NCI-H2081 (cell line): ENCODE data around the gene AQP12B.

Experiments used
- DNase-seq, 2 experiments: peaks; one replicate each; lab custom pipeline; 2025; lab: John Stamatoyannopoulos, UW

The AQP12B gene

DNA sequence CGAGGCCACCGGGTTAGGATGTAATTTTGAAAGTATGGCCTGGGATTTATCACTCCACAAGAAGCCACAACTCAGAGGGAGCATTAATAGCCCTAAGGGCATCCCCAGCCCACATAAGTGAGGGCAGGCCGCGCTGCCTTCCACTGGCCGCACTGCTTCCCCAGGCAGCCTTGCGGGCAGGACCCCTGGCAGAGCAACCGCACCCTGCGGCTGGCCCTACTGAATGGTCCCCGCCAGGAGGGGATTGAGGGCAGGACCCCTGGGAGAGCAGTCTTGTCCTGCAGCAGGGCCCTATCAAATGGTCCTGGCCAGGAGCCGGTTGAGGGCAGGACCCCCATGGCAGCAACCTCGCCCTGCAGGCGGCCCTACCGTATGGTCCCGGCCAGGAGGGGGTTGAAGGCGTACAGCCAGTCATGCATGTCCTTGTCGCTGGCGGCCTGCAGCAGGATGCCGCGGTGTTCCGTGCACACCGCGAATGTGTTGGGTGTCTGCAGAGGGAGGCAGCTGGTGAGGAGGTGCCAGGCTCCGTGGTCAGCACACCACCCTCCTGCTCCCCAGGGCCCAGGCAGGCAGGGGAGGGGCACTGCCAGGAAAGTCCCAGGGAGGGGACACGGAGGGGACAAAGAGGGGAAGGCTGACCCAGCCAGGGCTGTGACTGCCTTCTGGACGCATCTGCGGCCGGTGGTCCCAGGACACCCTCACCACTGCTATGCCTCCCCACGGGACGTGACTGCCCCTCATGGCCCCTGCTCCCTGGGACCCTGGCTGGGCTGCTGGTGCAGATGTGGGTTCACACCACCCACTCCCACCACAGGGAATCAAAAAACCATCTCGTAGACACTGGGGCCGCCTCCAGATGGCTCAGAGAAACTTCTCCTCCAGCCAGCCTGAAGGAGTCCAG, 35.2 kb upstream of the AQP12B start:
- no peak for DNase-seq

DNA sequence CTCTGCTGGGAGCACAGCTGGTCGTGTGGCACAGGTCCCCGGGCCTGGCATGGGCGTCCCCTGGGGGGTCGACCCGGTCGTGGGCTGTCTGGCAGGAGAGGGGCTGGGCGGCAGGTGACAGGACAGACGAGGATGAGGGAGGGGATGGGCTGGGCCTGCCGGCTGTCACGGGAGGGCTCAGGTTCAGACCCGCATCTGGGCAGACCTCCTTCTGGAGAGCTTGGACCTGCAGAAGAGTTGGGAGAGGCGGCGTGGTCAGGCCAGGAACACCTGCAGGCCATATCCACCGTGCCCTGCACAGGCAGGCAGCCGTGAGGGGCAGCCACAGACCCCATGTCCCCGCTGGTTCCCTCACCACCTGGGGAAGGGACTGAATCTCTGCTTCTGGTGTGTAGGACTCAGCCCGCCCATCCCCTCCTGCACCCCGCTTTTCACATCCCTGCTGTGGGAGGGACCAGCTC, 34.5 kb upstream of the AQP12B start:
- DNase-seq: no peak

DNA sequence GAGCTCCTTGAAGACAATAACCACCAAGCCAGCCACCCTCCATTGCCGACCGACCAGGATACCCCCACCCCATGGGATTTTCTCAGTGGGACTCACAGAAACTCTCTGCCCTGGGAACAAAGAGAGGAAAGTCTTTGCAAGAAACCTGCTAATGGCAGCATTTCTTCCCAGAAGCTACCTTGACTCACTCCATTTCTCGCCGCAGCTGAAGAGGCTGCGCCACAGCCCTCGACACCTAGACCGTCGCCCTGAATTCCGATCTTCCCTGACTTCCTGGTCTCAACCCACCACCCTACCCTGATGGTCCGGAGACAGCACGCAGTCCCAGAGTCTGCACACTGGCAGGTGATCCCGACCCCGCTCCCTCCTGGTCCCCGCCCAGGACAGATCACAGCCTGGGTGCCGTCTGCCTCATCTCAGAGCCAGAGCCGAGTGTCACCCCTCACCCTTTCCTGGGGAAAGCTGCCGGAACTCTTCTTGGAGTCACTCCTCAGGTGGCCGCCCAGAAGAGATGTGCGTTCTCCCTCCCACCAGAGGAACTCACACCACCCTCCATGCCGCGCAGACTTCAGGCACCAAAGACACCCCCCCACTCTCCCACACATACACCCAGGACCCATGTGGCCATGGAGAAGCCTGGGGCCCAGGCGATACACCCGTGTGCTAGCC, 33.6 kb upstream of the AQP12B start:
- DNase-seq: no peak

DNA sequence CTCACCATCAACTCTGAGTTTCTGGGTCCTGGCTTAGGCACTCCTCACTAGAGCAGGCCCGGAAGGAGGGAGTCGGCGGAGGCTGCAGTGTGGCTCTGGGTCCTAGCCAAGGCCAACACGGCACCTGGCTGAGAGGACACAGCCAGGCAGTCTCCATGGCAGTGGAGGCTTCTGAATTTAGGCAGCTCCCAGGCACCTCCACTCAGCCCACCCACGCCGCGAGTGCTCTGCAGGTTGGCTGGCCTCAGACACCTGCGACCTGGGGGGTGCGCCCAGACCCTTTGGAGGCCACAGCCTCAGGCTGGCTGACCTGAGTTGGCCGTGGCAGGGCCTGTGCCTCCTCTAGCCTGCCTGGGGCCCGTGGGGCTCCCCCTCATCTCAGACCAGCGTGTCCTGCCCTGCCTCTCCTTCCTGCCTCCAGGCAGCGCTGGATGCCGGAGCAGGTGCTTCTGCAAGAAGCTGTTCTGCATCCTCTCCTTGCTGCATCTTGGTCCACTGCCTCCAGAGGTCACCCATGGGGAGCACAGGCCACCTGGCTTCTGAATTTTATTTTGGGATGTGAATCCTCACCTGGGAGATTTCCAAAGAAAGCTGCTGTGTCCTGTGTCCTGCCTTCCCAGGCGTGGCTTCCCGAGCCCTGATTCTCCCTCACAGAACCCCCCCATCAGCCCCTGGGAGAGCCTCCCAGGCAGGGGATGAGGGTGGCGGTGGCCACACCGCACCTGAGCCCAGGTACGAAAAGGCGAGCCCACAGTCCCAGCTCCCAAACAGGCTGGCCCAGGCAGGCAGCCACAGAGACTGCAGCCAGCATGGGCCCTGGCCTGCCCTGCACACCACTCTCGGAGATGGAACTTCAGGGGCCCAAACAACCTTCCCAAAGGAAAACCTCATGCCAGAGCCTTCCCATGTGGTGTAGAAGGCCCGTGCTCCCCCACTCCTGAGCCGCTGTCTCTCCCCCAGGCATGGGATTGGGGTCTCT, 32.4 kb upstream of the AQP12B start:
- DNase-seq: peak in 1 of 2 experiments; percentile 33

DNA sequence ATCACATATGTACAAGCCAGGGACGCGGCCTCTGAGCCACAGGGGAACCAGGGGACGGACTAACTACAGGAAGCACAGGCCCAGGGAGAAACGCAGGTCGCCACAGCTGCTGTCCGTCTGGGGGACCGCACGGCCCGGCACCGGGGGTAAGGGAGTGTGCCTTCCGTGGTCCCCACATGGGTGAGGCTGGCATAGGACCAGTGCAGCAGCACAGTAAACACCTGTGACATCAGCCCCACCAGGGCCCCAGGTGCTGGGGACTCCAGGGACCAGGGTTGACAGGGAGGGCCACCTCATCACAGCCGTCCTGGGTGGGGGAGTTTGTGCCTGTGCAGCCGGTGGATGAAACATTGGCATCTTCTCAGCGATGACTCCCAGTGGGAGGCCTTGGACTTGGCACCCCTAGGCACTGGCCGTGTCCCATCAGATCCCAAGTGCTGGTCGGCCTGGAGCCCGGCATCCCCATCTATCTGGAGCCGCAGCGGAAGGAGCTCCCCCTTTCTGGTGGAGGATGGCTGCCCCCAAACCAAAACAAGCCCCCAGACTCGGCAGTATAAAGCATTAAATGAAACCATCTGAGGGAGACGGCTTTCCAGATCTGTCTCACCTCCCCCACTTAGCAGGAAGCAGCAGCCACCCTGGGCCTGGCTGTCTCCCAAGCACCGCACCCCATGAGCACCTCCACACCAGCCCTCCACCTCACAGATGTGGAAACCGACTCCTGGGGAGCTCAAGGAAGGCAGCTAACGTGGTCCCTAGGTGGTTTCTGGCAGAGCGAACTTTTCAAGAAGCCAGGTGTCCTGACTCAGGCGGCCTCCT, 31.5 kb upstream of the AQP12B start:
- DNase-seq: no peak

DNA sequence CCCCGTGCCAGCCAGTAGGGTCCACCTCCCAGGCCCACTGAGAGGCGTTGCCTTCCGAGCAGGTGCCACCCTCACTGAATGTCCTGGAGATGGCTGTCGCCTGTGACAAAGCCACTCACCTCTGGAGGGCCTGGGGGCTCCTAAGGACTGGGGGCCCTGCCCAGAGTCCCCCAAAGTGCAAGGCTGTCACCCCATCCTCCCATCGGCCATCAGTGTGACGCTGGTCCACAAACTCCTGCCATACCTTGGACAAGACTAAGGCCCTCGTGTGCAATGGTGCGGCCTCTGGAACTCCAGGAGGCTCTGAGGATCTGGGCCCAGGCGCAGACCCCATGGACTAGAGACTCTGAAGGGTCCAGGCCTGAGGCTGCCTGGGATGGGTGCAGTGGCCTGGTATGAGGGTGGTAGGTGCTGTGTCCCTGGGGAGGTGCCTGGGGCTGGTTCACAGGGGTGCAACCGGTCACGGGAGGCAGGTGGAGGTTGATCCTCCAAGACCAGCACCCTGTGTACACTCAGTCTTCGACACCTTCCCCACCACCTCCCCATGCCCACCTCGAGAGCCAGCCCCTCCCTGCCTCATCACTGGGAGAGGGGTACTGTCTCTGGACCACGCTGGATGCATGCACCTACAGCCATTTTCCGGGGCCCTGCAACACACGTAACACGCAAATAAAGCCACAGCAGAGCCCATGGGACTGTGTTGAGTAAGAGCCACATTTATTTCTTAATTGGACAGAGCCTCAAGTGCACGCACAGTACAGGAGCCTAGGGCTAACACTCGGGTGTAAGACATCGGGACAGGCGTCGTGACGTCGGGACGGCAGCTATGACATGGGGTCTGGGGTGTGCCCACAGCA, 30.6 kb upstream of the AQP12B start:
- no peak for DNase-seq

DNA sequence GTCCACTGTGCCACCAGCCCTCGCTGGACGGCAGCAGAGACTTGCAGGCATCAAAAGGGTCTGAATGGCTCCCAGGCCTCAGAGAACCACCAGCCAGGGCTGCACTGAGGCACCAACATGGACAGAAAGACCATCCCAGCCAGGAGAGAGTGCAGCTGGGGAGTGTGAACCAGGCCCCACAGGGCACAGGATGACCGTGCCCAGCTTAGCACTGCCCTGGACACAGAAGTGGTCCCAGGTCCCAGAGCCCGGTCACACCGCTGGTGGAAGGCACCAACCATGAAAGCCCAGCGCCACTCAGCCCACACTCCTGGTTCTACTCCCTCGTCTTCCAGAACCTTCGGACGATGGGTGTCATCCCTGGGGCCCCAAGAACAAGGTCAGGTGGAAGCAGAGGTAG, 29.4 kb upstream of the AQP12B start:
- no peak for DNase-seq

DNA sequence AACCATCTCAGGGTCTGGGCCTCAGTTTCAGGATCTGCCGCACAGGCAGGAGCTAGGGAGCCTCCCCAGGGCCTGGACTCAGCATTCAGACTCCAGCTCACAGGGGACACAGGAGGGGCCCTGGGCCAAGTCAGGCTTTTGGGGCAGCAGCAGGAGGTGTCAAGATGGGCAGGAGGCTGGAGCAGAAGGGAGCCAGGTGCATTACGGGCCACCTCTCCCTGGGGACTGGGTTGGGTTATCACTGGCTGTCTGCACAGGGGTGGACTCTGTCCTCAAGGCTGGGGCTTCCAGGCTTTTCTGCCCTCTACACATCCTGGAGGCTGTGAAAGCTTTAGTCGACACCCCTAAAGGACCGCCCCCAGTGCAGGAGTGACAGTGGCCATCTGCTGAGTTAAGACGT, 29.0 kb upstream of the AQP12B start:
- no peak for DNase-seq

DNA sequence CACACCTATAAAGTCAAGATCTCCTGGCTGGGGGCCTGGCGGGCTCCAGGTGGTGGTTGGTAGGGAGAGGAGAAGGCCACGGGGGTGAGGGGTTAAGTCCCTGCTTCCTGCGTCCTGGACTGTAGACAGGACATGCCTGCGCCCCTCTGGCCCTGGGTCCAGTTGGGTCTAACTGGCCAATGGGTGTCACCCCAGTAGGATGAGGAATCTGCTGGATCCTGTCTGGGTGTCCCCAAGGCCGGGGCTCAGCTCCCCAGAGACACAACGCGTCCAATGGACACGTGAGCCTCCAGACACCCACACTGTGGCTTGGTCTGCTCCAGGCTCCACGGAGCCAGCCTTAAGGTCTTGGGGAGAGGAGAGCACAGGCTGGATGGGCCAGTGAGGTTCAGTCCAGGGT, 28.6 kb upstream of the AQP12B start:
- DNase-seq: no peak

DNA sequence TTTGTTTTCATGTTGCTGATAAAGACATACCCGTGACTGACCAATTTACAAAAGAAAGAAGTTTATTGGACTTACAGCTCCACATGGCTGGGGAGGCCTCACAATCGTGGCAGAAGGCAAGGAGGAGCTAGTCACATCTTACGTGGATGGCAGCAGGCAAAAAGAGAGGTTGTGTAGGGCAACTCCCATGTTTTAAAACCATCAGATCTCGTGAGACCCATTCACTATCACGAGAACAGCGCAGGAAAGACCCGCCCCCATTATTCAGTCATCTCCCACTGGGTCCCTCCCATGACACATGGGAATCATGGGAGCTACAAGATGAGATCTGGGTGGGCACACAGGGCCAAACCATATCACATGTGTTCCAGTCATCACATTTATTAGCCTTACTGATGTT, 25.8 kb upstream of the AQP12B start:
- DNase-seq: no peak

DNA sequence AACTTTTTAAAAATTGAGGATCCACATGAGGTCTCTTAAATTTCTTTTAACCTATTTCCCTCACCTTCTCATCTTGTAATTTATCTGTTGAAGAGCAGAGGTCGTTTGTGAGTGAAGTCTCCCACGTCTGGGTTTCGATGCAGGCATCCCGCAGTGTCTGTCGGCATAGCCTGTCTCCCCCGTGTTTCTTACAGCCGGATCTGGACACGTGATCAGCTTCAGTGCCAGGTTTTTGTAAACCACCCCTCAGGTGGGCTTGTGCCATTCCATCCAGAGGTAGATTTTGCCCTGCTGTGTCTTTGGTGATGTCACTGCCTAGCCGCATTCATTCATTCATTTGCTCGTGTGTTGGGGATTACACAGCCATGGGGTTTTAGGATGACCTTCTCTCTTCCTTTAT, 25.1 kb upstream of the AQP12B start:
- no peak for DNase-seq

DNA sequence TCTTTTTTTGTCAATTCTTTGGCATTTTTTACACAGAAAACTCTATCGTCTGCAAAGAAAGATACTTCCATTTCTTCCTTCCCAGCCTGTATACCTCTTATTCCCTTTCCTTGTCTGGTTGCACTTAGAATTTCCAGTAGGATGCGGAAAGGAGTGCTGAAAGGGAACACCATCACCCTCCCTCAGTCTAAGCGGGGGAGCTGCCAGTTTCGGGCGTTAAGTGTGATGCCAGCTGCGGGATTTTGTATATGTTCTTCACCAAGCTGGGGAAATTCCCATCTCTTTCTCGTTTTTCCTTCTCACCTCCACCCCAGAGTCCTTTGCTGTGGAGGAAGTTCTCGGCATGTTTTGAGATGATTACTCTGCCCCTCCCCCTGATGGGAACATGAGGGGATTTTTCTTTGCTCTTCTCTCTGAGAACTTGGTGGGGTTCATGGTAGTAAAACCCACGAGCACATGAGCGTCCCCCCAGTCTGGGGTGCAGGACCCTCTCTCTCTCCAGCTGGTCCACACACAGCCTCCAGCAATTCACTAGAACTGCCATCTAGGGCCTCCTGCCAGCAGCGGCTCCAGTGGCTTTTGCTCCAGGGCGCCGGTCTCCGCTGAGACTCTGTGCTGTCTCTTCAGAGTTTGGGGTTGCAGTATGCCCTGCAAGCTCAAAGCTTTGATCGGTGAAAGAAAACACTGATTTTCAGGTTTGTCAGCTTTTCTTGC, 24.5 kb upstream of the AQP12B start:
- no peak for DNase-seq

DNA sequence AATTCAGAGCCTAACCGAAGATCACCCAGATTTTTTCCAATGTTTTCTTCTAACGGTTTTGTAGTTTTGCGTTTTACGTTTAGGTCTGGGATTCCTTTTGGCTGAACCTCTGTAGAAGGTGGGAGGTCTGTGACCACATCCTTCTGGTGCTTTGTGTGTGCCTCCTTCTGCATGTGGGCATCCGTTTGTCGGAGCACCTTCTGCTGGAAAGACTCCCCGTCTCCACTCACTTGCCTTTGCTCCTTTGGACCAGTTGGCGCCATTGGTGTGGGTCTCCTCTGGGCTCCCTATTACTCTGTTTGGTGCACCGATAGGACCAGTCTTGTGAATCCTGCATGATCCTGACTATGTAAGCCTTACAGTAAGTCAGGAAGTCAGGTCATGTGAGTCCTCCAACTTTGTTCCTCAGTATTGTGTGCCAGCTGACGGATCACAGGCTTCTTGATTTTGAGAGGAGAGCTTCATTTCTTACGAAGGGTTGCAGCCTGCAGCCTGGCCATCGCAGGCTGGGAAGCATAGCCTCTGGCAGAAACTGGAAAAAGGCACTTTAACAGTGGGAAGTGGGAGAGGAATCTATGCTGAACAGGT, 22.6 kb upstream of the AQP12B start:
- DNase-seq: no peak

DNA sequence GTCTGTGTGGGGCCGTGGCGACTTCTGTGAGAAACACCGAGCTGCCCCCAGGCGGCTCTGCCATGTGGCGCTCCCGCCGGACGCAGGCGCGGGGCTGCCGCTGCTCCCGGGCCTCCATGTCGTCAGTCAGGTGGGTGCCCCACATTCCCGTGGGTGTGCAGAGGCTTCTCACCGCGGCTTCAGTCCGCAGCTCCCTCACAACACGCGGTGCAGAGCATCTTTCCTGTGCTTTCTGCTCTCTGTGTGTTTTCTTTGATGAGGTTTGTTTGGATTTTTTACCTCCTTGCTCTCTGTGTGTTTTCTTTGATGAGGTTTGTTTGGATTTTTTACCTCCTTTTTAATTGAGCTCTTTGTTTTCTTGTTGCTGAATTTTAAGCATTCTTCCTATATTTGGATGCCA, 22.0 kb upstream of the AQP12B start:
- DNase-seq: no peak

DNA sequence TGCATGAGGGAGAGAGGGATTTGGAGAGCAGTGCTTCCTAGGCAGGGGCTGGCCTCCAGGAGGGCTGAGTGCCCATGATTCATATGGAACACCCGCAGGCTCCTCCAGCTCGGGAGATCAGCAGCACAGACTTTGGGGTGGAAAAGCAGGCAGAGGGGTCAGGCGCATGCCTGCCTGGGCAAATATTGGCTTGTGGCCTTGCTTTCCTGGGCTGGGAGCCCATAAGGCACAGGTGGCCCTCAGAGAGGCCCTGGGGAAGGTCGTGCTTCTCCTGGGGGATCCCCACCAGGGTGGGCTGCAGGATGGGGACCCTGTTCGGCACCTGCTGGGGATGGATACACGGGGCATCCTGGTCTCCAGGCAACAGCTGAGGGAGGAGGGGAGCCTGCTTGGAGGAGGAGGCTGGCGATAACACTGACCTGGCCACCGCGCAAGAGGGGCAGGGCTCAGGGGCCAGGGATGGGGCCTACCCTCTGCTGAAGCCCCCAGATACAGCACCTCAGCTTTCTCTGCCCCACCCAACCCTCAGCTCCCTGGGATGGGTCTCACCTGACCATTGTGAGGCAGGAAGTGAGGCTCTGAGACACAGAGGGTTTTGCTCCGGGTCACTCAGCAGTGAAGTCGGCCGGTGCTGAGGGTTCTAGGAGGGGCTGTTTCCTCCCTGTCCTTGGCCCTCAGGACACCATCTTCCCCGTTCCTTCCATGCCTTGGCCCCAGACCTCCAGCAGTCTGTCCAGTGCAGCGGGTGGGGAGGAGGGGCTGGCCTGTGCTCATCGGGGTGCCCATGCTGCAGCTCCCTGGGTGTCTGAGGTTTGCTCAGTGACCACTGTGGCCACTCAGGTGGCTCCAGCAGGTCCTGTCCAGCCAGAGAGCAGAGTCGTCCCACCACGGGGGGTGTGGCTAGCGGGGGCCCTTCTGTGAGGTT, 21.0 kb upstream of the AQP12B start:
- no peak for DNase-seq

DNA sequence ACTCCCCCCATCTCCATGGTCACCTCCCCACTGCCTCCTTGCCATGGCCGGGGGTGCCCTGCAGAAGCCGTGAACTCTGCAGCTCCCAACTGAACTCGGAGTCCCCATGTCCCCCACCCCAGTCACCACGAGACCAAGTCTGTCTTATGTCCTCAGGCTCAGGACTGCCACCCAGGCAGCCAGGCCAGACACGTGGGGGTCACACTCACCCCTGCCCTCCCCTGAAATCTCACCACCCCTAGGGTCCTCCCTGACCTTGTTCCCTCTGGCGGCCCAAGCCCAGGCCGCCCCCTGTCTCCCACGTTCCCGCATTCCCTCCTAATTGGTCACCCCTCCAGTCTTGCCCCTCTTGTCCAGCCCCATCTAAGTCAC, 19.9 kb upstream of the AQP12B start:
- no peak for DNase-seq

DNA sequence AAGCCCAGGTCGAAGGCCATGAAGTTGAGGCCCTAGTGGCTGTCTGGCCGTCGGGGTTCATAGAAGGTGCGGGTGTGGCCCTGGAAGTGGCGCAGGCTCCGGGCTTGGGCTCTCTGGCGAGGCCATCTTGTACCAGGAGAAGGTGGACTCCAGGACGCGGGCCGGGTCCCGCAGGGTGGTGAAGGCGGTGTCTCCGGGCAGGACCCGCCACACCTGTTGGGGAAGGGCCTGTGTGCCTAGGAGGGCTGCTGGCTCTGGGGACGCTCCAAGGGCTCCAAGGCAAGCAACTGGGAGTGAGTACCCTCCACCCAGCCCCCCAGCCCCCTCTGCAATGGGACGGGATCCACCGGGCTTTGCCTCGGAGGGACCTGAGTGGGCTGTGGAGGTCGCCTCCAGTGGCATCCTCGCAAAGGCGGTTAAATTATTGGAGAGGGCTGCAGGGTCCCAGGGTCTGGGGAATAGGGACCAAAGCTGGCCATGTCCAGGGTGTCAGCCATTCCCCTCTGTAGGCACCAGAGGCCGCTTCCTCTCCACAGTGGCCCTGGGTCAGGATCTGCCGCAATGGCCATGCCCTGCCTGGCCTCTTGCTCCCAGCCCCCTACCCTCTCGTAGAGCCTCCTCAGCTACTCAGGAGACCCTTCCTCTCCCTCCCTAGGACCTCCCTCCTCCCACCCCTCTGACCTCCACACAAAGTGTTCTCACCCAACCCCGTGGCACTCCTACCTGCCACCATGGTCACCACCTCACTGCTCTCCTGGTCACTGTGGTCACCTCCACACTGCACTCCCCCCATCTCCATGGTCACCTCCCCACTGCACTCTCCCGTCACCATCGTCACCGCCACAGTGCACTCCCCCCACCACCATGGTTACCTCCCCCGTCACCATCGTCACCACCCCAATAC, 19.3 kb upstream of the AQP12B start:
- no peak for DNase-seq
